Caco-2 (cell line): Measurements from ENCODE around the gene S1PR1. TPM values are rescaled to one million over a fixed set of nuclear protein-coding genes. Genes with fewer than 3 reads are reported as not detected.

Source experiments
- BruUV-seq: library from RNA; stranded (reverse); fragments of 400-500 nt; replicated peaks from 2 replicates; lab custom pipeline; 2021; lab: Mats Ljungman, UMichigan
- CTCF ChIA-PET: fragments of 300-600 bp; sonication (Branson Sonifier 250); formaldehyde crosslinking; loops from one replicate; lab custom pipeline; 2022; ENCODE audit warnings: antibody characterized with exemption; lab: Charles Lee
- POLR2A ChIA-PET: fragments of 300-600 bp; sonication (Branson Sonifier 250); formaldehyde crosslinking; loops from one replicate; lab custom pipeline; 2022; ENCODE audit warnings: antibody characterized with exemption; lab: Charles Lee
- DNase-seq, 2 experiments: peaks; one replicate each; pipeline versions ENCODE4 v3.0.0 to v3.0.0-alpha.2; 2020 to 2022
- H3K27me3 ChIP-seq: replicated peaks from 2 replicates; pipeline ENCODE4 v1.6.0; 2011; ENCODE audit warnings: low read length; ENCODE audit not compliant: control insufficient read depth, insufficient read depth
- H3K36me3 ChIP-seq: 2 replicates; pipeline ENCODE4 v1.5.1; 2011; ENCODE audit warnings: low read length; ENCODE audit not compliant: control insufficient read depth, insufficient read depth
- H3K4me1 ChIP-seq: fragments of 250-450 bp; sonication (Bioruptor Pico); 2 replicates; pipeline ENCODE4 v1.5.1; 2020; ENCODE audit warnings: mild to moderate bottlenecking
- H3K4me3 ChIP-seq: 2 replicates; pipeline ENCODE4 v1.5.1; 2011; ENCODE audit warnings: low read depth, mild to moderate bottlenecking, control low read depth, low read length
- H3K9me3 ChIP-seq: fragments of 250-450 bp; sonication (Bioruptor Pico); 2 replicates; pipeline ENCODE4 v1.5.1; 2020; ENCODE audit warnings: mild to moderate bottlenecking, moderate library complexity
- H3K27ac Mint-ChIP-seq: one replicate; pipeline ENCODE4 v1.8.0; 2022; ENCODE audit warnings: mixed read lengths; ENCODE audit not compliant: unreplicated experiment
- H3K27me3 Mint-ChIP-seq: one replicate; pipeline ENCODE4 v1.8.0; 2022; ENCODE audit warnings: mixed read lengths; ENCODE audit not compliant: insufficient read depth, unreplicated experiment
- H3K36me3 Mint-ChIP-seq: one replicate; pipeline ENCODE4 v1.8.0; 2022; ENCODE audit warnings: mild to moderate bottlenecking, mixed read lengths; ENCODE audit not compliant: insufficient read depth, unreplicated experiment
- H3K4me1 Mint-ChIP-seq: one replicate; pipeline ENCODE4 v1.8.0; 2022; ENCODE audit warnings: low read depth, mixed read lengths; ENCODE audit not compliant: unreplicated experiment
- H3K4me3 Mint-ChIP-seq: one replicate; pipeline ENCODE4 v1.8.0; 2022; ENCODE audit warnings: mild to moderate bottlenecking, moderate library complexity, mixed read lengths; ENCODE audit not compliant: unreplicated experiment
- H3K9me3 Mint-ChIP-seq: one replicate; pipeline ENCODE4 v1.8.0; 2022; ENCODE audit warnings: mixed read lengths; ENCODE audit not compliant: unreplicated experiment
- CTCF ChIP-seq, 2 experiments: fragments of 200-600 bp in 1 of 2; IDR thresholded peaks; 1 replicate in 1 of 2; 2 replicates in 1 of 2; pipeline versions ENCODE4 v1.5.1 to v1.8.0; 2011 to 2022; ENCODE audit warnings: antibody characterized with exemption in 1 of 2, control low read depth in 1 of 2, inconsistent platforms in 1 of 2, low read depth in 1 of 2, low read length in 1 of 2, mild to moderate bottlenecking in 1 of 2, moderate library complexity in 1 of 2; ENCODE audit not compliant: insufficient read depth in 1 of 2, severe bottlenecking in 1 of 2, unreplicated experiment in 1 of 2
- intact Hi-C: fragments of 100-400 bp; cut with micrococcal nuclease; formaldehyde crosslinking; loops from one replicate; pipeline ENCODE4 v1.10.0; 2022; ENCODE audit not compliant: unreplicated experiment
- total RNA-seq: library from RNA; stranded (reverse); gene quantifications from 2 replicates; pipeline ENCODE4 v1.2.3, GENCODE V29; 2022

S1PR1 gene
- total RNA-seq, 1 experiment from 2014 or later: not detected

GRCh38 chr1:101247404-101248287, 10.8 kb downstream of the S1PR1 start:
- no peaks in the 10 kb centered on the region for H3K4me1 ChIP-seq
- H3K36me3 Mint-ChIP-seq: no peaks in the 10 kb centered on the region
- no peaks in the 10 kb centered on the region for H3K27me3 Mint-ChIP-seq
- ChIA-PET CTCF (no interaction called here), POLR2A (no interaction called here)
- no peaks in the 10 kb centered on the region for H3K9me3 Mint-ChIP-seq
- no peaks in the 10 kb centered on the region for H3K36me3 ChIP-seq
- no peak for TF ChIP-seq CTCF (IDR thresholded peaks at IDR 0.05; ENCODE audit: insufficient read depth in 1 of 2, low read depth in 1 of 2, low read length in 1 of 2, severe bottlenecking in 1 of 2, unreplicated experiment in 1 of 2)
- H3K4me1 Mint-ChIP-seq: no peaks in the 10 kb centered on the region
- BruUV-seq: no TSS peak
- H3K27ac Mint-ChIP-seq: no peak overlapping the region
- no peak for DNase-seq
- no peaks in the 10 kb centered on the region for H3K9me3 ChIP-seq
- no peaks in the 10 kb centered on the region for H3K27me3 ChIP-seq
- intact Hi-C loops: no loop called here
- no peak overlapping the region for H3K4me3 Mint-ChIP-seq
- no peak overlapping the region for H3K4me3 ChIP-seq

- Histone ChIP-seq H3K27me3 (no peaks in the 10 kb centered on the region), H3K36me3 (no peaks in the 10 kb centered on the region), H3K4me3 (no peak overlapping the region), H3K4me1 (no peaks in the 10 kb centered on the region), H3K9me3 (no peaks in the 10 kb centered on the region)
- ChIA-PET POLR2A (no interaction called here), CTCF (interaction anchor here (0.9 kb wide), 1 partner anchor 40 kb away, joined by 3 read pairs; no protein-coding TSS in a partner anchor)
- no peak for DNase-seq
- Mint-ChIP-seq H3K27ac (no peak overlapping the region), H3K9me3 (no peaks in the 10 kb centered on the region), H3K4me3 (no peak overlapping the region), H3K36me3 (no peaks in the 10 kb centered on the region), H3K4me1 (no peaks in the 10 kb centered on the region), H3K27me3 (no peaks in the 10 kb centered on the region)
- no peak for TF ChIP-seq CTCF (IDR thresholded peaks at IDR 0.05; ENCODE audit: insufficient read depth in 1 of 2, low read depth in 1 of 2, low read length in 1 of 2, severe bottlenecking in 1 of 2, unreplicated experiment in 1 of 2)
- no TSS peak for BruUV-seq
- intact Hi-C loops: no loop called here
Measured at GRCh38 chr1:101250222-101250621, 13.4 kb downstream of the S1PR1 start.

DNA sequence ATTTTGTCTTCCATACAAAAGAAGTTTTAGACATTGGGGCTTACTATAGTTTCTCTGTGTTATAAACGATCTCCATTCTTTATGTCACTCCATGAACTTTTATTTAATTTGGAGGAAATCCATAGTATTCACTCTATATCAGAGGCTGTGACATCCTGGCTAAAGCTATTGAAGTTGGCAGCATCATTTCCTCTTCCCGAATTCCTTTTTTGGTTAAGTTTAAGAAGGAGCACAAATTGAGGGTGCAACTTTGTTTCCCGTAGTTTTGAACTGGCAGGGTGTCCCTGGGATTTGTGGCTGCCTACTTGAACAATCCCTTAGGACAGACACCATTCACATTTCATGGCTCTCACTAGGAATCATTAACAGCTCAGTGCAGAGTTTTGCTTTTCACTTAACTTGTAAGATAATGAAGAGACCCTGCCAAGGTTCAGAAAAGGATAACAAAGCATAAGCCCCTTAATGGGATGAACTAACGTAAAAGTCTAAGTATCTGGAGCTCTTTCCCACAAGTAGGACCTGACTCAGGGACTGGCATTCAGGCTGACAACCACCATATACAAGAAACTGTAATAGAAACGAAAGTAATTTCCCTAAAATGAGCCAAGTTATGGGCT, 13.9 kb downstream of the S1PR1 start:
- H3K27me3 ChIP-seq: no peaks in the 10 kb centered on the region
- no peaks in the 10 kb centered on the region for H3K27me3 Mint-ChIP-seq
- H3K4me1 ChIP-seq: no peaks in the 10 kb centered on the region
- H3K27ac Mint-ChIP-seq: no peak overlapping the region
- no peak overlapping the region for H3K4me3 ChIP-seq
- no peak for TF ChIP-seq CTCF (IDR thresholded peaks at IDR 0.05; ENCODE audit: insufficient read depth in 1 of 2, low read depth in 1 of 2, low read length in 1 of 2, severe bottlenecking in 1 of 2, unreplicated experiment in 1 of 2)
- ChIA-PET CTCF (interaction anchor here (0.9 kb wide), 1 partner anchor 39 kb away, joined by 3 read pairs; no protein-coding TSS in a partner anchor), POLR2A (no interaction called here)
- no peak overlapping the region for H3K4me3 Mint-ChIP-seq
- intact Hi-C loops: no loop called here
- no peak for DNase-seq
- no peaks in the 10 kb centered on the region for H3K4me1 Mint-ChIP-seq
- no peaks in the 10 kb centered on the region for H3K36me3 ChIP-seq
- no peaks in the 10 kb centered on the region for H3K9me3 Mint-ChIP-seq
- BruUV-seq: no TSS peak
- H3K9me3 ChIP-seq: no peaks in the 10 kb centered on the region
- H3K36me3 Mint-ChIP-seq: no peaks in the 10 kb centered on the region
